Adrenal gland (tissue), 5 donors: Measurements from ENCODE around the gene SLC12A6.
"Not testable (repeated sequence)": the region's sequence is repeated elsewhere in the genome, so short reads cannot be mapped to it uniquely, and the experiment has no call there.

Experiments used
- CTCF ChIP-seq, 6 experiments: fragments of 450-650 bp in 4 of 6; fragments of 200-600 bp in 2 of 6; sonication (generic) in 1 of 6; IDR thresholded peaks; 1 replicate in 5 of 6; 2 replicates in 1 of 6; pipeline versions ENCODE4 v1.5.1 to v1.8.0; 2016 to 2021; ENCODE audit warnings: antibody characterized with exemption in 6 of 6, mild to moderate bottlenecking in 2 of 6, moderate library complexity in 1 of 6
- POLR2A ChIP-seq, 2 donors: fragments of 450-650 bp; IDR thresholded peaks; one replicate each; pipeline ENCODE4 v1.6.1; 2017; ENCODE audit warnings: antibody characterized with exemption in 2 of 2, mild to moderate bottlenecking in 2 of 2, moderate library complexity in 1 of 2
- donor health status: DM: no; HTN: no; CAD: no.

- not testable (repeated sequence) for TF ChIP-seq POLR2A, CTCF (IDR thresholded peaks at IDR 0.05)
Measured at GRCh38 chr15:34375541-34375940, 38.0 kb upstream of the SLC12A6 start.
